GM21381 (cell line): ENCODE results near the gene PAX8.

Experiments used
- ATAC-seq: cut with Tn5 transposase; IDR thresholded peaks from one replicate; pipeline ENCODE4 v1.9.1; 2021; ENCODE audit warnings: mild to moderate bottlenecking, moderate library complexity; ENCODE audit not compliant: unreplicated experiment

PAX8 gene

DNA sequence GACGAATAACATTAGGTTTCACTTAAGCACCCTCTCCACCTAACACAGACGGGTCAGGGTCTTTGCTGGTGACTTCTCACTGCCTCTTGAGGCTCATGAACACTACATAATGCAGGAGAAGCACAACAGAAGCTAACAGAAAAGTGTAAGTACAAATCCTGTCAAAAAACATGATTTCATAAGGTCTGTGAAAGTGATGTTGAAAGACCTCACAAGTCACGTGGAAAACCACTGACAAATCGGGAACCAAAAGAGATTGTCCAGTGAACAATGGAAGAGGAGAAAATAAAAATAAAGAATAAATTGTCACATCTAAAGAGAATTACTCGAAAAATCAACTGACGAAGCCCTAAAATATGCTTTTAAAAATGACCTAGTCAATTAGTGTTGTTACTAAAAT, 91.0 kb downstream of the PAX8 start:
- no peak for ATAC-seq

DNA sequence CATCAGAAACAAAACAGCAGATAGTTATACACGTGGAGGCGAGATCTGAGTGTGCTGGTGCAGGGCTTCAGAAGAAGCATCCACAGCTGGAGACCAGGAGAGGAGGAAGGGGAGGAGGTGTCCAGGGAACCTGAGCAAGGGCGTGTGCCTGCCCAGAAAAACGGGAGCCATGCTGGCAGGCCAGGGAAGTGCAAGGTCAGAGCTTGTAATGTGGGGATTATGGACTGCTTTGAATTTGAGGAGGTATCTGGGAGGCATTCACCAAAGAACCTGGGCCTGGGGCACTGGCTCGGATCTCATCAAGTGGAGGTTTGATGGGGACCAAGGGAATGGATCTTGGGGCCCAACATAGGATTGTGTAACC, 92.3 kb downstream of the PAX8 start:
- ATAC-seq, result no peak

DNA sequence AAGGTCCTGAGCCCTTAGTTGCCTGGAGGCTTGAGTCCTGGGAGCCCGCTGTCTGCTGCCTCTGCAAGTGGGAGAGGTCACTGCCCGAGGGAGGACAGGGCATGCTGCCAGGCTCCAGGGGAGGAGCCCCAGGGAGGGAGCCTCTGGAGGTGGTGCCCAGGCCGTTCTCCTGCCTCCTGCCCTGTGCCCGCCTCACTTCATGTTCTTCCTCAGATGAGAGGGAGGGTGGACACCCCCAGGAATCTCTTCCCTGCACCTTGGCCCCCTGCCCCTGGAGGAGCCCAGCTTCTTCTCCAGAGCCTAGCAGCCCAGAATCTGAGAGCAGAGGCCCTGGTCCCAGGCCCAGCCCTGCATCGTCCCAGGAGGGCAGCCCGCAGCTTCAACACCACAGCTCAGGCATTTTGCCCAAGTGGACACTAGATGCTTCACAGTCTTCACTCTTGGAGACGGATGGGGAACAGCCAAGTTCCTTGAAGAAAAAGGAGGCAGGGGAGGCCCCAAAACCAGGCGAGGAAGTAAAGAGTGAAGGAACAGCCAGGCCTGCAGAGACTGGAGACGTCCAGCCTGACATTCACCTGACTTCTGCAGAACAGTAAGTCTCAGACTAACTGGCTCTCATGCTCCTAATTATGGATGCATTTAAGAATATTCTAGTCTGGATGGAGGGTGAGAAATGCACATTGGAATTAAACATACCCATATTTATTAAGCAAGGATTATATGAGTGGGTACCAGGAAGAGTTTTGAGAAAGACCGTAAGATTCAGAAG, 92.9 kb downstream of the PAX8 start:
- no peak for ATAC-seq

DNA sequence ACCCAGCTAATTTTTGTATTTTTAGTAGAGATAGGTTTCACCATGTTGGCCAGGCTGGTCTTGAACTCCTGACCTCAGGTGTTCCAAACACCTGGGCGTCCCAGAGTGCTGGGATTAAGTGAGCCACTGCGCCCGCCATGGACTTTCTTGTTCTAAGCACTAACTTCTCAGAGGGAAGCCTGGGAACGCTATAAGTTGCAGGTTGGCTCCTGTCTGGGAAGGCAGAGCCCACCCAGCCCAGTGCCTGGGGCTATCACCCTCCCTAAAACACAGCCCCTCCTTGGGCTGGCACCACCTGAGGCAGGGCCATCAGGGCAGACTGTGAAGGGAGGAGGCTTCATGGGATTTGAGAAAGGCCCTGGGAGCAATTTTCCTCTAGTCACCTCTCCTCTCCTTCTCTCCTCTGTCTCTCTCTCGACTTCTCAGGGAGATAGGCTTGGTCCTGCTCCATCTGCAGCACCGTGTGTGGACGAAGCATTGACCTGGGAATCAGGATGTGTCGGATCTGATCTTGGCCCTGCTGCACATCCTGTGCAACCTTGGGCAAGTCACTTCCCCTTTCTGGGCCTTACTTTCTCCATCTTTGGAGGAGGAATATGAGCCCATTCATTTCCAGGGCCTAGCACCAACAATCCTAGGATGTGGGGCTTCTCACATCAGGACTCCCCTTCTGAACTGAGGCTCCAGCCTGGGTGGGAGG, 94.0 kb downstream of the PAX8 start:
- no peak for ATAC-seq

DNA sequence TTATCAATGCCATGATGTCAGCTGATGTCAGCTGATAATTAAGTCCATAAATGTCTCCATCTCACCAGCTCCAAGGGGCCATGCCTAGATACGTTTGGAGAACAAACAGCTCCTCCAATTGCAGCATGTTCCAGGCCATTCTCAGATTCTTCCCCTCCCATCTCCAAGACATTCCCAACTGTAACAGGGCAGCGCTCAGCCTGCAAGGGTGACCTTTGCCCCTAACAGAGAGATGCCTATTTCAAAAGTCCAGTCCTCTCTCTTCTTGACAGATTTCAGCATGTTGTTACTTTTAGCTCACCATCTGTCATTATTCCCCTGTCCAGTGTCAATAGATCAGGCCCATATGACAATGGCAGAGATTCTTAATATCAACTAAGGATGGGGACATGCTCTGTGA, 95.0 kb downstream of the PAX8 start:
- ATAC-seq, result no peak

DNA sequence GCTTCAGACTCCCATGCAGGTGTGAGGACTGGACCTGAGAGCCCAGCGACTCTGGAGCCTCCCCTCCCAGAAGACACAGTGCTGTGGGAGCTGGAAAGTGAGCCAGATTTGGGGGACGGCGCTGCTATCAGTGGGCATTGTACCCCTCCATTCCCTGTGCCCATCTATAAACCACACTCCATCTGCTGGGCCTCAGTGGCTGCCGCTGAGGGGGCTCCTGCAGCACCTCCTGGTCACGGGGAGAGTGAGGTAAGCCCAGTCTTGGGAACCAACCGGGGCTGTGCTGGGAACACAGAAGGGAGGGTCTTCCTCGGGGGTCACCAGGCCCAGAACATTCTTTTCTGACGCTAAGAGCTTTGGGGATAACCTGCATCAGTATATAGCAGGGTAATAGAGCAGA, 95.5 kb downstream of the PAX8 start:
- ATAC-seq, result no peak

DNA sequence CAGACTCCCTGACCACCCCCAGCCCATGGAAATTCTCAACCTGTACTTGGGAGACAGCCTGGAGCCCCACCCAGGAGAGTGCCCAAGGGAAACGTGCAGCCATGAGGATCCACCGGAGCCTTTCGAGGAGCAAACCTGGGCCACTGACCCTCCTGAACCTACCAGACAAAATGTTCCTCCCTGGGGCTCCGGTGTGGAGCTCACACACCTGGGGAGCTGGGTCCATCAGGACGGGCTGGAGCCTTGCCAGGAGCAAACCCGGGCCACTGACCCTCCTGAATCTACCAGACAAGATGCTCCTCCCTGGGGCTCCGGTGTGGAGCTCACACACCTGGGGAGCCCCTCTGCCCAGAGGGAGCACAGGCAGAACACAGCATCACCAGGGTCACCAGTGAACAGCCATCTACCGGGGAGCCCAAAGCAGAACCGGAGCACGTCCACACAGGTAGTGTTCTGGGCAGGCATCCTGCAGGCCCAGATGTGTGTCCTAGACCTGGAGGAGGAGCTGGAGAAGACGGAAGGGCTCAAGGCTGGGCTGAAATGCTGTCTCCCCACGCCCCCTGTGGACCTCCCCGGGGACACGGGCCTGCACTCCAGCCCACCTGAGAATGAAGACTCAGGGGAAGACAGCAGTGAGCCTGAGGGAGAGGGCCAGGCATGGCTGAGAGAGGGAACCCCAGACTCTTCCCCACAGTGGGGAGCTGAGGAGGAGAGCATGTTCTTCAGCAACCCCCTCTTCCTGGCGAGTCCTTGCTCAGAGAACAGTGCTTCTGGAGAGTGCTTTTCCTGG, 96.1 kb downstream of the PAX8 start:
- no peak for ATAC-seq

DNA sequence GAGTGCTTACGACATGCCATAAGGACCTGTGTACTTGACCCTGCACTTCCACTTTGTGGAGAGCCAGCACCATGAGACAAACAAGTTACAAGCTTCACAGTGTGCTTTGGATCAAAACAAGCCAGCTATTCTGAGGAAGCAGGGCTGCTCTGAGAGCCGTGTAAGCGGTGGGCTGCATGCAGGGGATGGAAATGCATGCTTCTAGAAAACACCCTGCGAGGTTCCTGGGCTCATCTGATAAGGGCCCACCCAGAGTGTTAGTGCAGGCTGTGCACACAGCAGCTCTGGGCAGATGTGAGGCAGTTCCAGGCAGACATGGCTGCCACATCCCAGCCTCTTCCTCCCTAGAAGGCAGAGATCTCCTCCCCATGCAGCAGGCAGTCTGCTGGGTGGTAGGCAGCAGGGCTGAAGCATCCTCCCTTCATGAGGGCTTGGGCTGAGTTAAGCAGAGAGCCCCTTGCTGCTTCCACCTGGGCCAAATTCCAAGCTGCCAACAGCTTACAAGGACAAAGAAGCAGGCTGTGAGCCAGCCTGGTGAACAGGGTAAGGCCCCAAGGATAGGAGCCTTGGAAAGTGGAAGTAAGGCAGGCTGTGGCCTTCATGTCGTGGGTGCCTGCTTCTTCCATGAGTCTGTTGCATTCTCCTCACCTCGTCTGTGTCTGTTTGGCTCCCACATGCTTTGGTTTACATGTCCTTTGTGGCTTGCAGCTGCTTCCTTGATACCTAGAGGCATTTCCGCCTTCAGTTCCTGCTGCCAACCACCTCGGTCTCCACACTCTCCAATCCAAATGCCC, 97.3 kb downstream of the PAX8 start:
- no peak for ATAC-seq

DNA sequence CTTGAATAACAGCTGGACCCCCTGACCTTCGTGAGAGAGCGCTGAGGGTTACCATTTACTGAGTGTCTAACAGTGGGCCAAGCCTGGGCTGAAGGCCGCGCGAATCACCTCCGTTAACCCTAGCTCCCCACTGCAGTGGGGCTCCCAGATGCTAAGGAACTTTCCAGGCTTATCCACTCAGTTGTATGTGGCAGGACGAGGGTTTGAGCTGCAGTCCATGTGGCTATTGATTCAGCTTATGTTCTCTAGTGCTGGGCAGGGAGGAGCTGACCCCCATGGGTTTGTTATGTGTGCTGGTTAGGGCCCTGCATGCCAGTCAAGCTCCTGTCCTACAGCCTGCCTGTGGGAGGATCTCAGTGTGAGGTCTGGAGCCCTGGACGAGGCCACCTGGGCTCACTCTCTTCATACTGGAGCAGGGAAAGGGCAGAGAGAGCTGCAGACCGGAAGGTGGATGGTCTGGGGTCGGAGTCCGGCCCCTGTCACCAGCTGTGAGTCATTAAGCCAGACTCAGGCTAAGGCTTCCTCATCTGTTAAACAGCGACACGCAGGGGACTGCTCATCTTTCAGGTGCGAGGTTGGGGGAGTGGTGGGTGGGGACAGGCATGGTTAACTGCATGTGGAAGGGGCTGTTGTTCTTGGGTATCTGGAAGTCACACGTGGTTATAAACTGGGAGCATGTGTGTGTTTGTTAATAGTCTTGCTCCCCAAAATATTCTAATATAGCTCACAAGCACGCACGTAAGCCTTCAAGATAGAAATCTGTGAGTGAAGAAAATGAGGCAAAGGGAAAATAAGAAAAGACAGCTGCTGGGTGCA, 98.4 kb downstream of the PAX8 start:
- ATAC-seq, result no peak

DNA sequence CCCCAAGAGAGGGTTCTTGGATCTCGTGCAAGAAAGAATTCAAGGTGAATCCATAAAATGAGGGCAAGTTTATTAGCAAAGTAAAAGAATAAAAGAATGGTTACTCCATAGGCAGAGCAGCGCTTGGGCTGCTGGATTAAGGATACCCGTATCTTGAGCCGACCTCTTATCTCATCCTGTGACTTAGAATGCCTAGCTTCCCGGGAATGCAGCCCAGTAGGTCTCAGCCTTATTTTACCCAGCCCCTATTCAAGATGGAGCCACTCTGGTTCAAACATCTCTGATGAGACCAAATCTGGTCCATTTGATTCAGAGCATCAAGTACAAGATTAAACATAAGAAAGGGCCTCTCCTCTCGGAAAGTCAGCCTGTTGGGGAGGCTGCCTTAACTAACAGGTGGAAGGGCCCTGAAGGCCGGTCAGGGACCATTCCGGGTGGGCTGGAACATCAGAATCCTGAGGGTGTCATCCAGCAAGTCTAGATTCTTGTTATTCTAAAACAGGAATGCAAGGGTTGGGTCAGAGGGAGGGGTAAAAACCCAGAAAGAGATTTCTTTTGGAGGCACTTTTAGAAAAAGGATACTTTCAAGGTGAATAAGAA, 99.2 kb downstream of the PAX8 start:
- ATAC-seq, result no peak

DNA sequence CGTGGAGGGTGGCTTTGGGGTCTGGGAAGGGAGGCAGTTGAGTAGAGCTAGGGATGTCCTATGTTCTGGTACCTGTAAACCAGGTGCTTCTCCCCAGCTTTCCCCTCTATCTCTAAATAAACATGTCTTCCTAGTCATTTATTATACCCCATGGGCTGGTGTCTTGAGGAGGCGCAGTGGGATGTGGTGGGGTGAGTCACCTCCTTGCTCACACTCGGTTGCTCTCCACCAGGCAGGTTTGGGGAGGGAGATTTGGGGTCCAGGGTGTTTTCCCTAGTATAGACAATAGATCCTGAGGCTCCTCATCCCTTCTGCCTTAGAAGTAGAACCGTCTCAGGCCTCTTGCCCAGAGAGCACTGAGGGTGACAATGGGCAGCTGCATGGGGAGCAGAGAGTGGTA, 99.8 kb downstream of the PAX8 start:
- ATAC-seq, result no peak

DNA sequence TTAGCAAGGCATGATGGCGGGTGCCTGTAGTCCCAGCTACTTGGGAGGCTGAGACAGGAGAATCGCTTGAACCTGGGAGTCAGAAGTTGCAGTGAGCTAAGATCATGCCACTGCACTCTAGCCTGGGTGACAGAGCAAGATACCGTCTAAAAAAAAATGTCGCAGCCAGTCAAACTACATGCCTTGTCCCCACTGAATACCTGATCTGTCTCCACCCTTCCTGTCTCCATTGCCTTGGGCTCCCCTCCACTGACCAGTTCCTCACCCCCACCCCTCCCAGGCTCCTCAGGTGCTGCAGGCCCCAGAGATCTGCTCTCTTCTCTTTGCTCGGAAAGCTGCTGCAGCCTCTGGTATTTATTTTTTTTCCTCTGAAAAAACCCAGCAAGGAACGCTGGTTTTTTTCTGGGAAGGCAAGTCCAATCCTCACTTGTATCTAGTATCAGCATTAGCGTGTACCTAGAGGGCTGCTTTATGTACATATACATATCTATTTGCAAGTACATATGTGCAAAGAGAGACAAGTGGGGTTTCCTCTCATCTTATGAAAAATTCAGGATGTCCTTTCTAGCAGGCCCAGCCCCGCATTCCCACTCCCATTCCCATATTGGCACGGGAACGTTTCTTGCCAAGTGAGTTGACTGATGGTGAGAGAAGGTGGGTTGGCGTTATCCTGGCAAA, 100.5 kb downstream of the PAX8 start:
- no peak for ATAC-seq

DNA sequence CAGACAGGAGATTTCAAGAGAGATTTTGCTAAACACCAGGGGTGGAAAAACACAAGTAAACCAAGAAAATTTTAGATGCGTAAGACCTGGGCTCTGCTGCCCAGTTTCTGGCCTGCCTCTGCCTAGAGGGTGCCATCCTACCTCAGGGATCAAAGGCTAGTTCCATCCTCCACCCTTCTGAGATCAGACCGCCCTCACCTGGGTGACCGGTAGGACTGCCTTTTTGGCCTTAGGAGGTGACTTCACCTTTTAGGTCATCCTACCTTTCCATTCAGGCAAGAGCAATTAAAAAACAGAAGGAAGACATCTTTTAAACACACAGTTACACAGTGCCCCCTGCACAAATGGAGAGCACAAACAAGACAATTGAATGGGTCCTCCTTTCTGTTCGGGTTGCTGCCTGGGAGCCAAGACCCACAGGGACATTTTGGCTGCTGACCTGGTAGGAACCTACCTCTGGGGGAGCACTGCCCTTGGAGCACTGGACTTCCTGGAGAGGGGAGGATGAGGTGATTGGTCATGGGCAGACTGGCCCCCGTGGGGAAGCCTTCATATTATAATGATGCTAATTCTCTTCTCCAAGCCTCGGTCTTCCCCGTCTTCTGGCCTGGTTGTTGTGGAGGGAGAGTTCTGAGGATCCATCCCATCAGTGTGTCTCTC, 101.9 kb downstream of the PAX8 start:
- ATAC-seq, result no peak

DNA sequence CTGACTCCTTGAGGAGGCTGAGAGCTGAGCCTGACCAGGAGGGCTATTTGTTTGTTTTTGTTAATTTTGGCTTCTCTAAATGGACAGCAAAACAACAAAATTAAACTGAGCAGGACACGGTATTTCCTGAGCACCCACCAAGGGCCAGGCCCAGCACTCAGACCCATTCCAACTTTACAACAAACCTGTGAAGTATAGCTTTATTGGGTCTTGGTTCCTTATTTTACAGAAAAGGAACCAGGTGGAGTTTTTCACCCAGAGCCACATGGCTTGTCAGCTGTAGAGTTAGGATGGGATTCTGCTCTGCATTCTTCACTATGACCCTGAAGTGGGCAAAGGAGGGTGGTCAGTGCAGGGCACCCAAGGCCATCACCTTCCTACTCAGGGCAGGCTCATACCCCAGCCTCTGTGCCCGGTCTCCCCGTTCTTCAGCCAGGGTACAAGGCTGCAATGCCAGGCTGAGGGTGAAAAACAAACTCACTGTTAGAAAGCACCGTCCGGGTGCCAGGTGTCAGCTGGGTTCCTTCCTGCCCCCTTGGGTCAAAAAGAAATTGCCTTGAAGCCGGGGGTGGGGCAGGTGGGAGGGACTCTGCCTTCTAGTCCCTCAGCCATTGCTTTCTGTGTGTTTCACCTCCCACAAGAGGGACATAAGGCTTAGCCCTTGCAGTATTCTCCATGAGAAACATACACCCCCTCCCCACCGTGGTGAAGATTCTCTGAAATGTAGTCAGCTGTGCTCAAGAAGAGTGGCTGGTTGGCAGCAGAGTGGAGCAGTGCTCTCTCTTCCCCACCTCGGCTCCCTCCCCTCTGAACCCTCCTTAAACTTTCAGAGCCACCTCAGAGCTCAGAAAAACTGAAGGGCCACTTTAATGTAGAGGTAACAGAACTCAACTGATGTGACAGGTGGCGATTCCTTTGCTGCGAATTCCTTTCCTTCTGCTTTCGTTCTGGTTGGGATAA, 102.7 kb downstream of the PAX8 start:
- no peak for ATAC-seq

DNA sequence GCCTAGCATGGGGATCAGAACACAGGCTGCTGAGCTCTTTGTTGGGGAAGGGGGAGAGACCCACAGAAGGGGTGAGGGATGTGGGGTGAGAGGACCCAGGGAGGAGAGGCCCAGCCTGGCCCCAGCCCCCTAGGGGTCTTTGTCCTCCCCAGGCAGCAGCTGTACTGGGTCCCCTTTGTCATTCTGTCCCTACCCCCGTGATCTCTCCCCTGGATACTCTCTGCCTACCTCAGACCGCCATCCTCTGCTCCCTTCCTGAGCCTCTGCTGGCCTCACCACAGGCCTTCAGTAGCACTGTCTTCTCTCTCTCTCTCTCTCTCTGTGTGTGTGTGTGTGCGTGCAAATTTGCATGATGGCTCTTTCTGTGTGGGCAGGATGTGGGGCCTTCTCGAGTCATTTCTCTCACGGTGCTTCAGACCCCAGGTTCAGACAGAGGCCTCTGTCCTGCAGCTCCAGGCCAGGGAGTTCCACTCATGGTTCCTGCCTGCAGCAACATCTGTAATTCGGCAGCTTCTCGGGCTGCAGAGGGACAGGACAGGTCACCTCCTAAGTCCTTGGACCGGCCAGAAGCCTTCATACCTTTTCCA, 103.6 kb downstream of the PAX8 start:
- peak; percentile 61 for ATAC-seq

DNA sequence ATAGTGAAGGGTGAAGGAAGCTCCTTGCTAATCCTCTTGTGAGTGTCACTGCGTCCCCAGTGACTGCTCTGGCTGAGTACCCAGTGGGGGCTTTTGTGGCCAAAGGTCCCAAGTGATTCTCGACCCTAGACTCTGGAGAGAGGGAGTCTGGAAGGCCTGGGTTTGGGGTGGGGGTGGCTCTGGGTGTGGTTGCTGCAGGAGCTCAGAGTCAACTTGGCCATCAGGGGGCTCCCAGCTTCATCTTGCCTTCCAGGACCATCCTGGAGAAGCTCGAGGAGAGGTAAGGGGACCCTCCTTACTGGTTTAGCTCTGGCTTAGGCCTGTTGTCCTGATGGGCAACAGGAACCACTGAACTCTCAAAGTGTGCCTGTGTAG, 104.4 kb downstream of the PAX8 start:
- no peak for ATAC-seq
